GM06990 (cell line): ENCODE measurements around the gene MAPK4.

Experiments used
- DNase-seq: peaks from one replicate; pipeline ENCODE4 v3.0.0-alpha.2; 2011; ENCODE audit not compliant: insufficient read length; ENCODE audit errors: extremely low read depth
- H3K27me3 ChIP-seq: replicated peaks from 2 replicates; pipeline ENCODE4 v1.6.0; 2011; ENCODE audit warnings: low read length; ENCODE audit not compliant: control insufficient read depth, insufficient read depth
- H3K36me3 ChIP-seq: 2 replicates; pipeline ENCODE4 v1.5.1; 2011; ENCODE audit warnings: low read length; ENCODE audit not compliant: control insufficient read depth, insufficient read depth
- H3K4me3 ChIP-seq: replicated peaks from 2 replicates; pipeline ENCODE4 v1.5.1; 2011; ENCODE audit warnings: low read depth, mild to moderate bottlenecking, control low read depth, low read length
- TF ChIP-seq, protein P1 (sequence below): IDR thresholded peaks from 2 replicates; pipeline ENCODE4 v1.5.1; 2011; ENCODE audit warnings: low read length, control low read depth, mild to moderate bottlenecking, inconsistent platforms; ENCODE audit not compliant: insufficient read depth, poor library complexity, severe bottlenecking

MAPK4 gene

GRCh38 chr18:50586710-50587109, 26.8 kb downstream of the MAPK4 start:
- Histone ChIP-seq H3K4me3 (no peak overlapping the region), H3K36me3 (no peaks in the 10 kb centered on the region), H3K27me3 (no peaks in the 10 kb centered on the region; the same call in 1 of the 2 replicates)
- TF ChIP-seq, protein P1, sequence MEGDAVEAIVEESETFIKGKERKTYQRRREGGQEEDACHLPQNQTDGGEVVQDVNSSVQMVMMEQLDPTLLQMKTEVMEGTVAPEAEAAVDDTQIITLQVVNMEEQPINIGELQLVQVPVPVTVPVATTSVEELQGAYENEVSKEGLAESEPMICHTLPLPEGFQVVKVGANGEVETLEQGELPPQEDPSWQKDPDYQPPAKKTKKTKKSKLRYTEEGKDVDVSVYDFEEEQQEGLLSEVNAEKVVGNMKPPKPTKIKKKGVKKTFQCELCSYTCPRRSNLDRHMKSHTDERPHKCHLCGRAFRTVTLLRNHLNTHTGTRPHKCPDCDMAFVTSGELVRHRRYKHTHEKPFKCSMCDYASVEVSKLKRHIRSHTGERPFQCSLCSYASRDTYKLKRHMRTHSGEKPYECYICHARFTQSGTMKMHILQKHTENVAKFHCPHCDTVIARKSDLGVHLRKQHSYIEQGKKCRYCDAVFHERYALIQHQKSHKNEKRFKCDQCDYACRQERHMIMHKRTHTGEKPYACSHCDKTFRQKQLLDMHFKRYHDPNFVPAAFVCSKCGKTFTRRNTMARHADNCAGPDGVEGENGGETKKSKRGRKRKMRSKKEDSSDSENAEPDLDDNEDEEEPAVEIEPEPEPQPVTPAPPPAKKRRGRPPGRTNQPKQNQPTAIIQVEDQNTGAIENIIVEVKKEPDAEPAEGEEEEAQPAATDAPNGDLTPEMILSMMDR, result peak; percentile 15
- no peak for DNase-seq

- DNase-seq, result no peak
These were observed 30.7 kb downstream of the MAPK4 start for GRCh38 chr18:50590593-50590992.

GRCh38 chr18:50594012-50594411, 34.1 kb downstream of the MAPK4 start:
- no peak for DNase-seq
- Histone ChIP-seq H3K36me3 (no peaks in the 10 kb centered on the region), H3K4me3 (no peak overlapping the region), H3K27me3 (no peaks in the 10 kb centered on the region)
- TF ChIP-seq, protein P1, result no peak

More at GRCh38 chr18:50590593-50590992, 30.7 kb downstream of the MAPK4 start:
- no peaks in the 10 kb centered on the region for H3K36me3 ChIP-seq
- no peaks in the 10 kb centered on the region for H3K27me3 ChIP-seq
- no peak overlapping the region for H3K4me3 ChIP-seq
- TF ChIP-seq, protein P1, result no peak

GRCh38 chr18:50594942-50595341, 35.1 kb downstream of the MAPK4 start:
- DNase-seq, result no peak
- Histone ChIP-seq H3K36me3 (no peaks in the 10 kb centered on the region), H3K27me3 (no peaks in the 10 kb centered on the region), H3K4me3 (no peak overlapping the region)
- TF ChIP-seq, protein P1, result no peak

GRCh38 chr18:50602466-50602865, 42.6 kb downstream of the MAPK4 start:
- Histone ChIP-seq H3K4me3 (no peak overlapping the region), H3K27me3 (no peaks in the 10 kb centered on the region; the same call in 1 of the 2 replicates), H3K36me3 (no peaks in the 10 kb centered on the region)
- DNase-seq, result no peak
- TF ChIP-seq, protein P1, result no peak

- Histone ChIP-seq H3K27me3 (no peaks in the 10 kb centered on the region; the same call in 1 of the 2 replicates), H3K36me3 (no peaks in the 10 kb centered on the region), H3K4me3 (no peak overlapping the region)
- TF ChIP-seq, protein P1, result no peak
- DNase-seq, result no peak
These were observed 46.7 kb downstream of the MAPK4 start for GRCh38 chr18:50606609-50607008.
